ENCODE results near the gene GJD3. TPM values are rescaled to one million over a fixed set of nuclear protein-coding genes. Genes with fewer than 3 reads are reported as not detected.

The GJD3 gene
- total RNA-seq, 1 experiment from 2014 or later: not detected

GRCh38 chr17:40340880-40341807, 23.4 kb downstream of the GJD3 start:
- peak; percentile 87 for DNase-seq (ENCODE audit: low read depth)

- DNase-seq (ENCODE audit: low read depth): no peak
Observed at GRCh38 chr17:40340327-40340726, 24.2 kb downstream of the GJD3 start.

GRCh38 chr17:40338941-40339649, 25.4 kb downstream of the GJD3 start:
- DNase-seq (ENCODE audit: low read depth): no peak

GRCh38 chr17:40338058-40338457, 26.5 kb downstream of the GJD3 start:
- no peak for DNase-seq (ENCODE audit: low read depth)

GRCh38 chr17:40337351-40337750, 27.2 kb downstream of the GJD3 start:
- no peak for DNase-seq (ENCODE audit: low read depth)

- DNase-seq (ENCODE audit: low read depth): no peak
Observed at GRCh38 chr17:40335620-40336019, 28.9 kb downstream of the GJD3 start.

- DNase-seq (ENCODE audit: low read depth): no peak
Observed at GRCh38 chr17:40333781-40334448, 30.6 kb downstream of the GJD3 start.

GRCh38 chr17:40331743-40332641, 32.5 kb downstream of the GJD3 start:
- peak; percentile 95 for DNase-seq (ENCODE audit: low read depth)

- no peak for DNase-seq (ENCODE audit: low read depth)
Observed at GRCh38 chr17:40330850-40331470, 33.6 kb downstream of the GJD3 start.

- peak; percentile 60 for DNase-seq (ENCODE audit: low read depth)
Observed at GRCh38 chr17:40329839-40330794, 34.4 kb downstream of the GJD3 start.

- no peak for DNase-seq (ENCODE audit: low read depth)
Observed at GRCh38 chr17:40328386-40328766, 36.2 kb downstream of the GJD3 start.

- DNase-seq (ENCODE audit: low read depth): no peak
Observed at GRCh38 chr17:40327735-40328385, 36.7 kb downstream of the GJD3 start.

GRCh38 chr17:40327244-40327729, 37.2 kb downstream of the GJD3 start:
- no peak for DNase-seq (ENCODE audit: low read depth)

GRCh38 chr17:40326832-40327199, 37.7 kb downstream of the GJD3 start:
- no peak for DNase-seq (ENCODE audit: low read depth)

GRCh38 chr17:40326014-40326831, 38.3 kb downstream of the GJD3 start:
- DNase-seq (ENCODE audit: low read depth): peak; percentile 66

GRCh38 chr17:40325156-40326013, 39.2 kb downstream of the GJD3 start:
- no peak for DNase-seq (ENCODE audit: low read depth)

Measured in M059J (cell line).